Measurements from ENCODE around the gene RALY. TPM values are rescaled to one million over a fixed set of nuclear protein-coding genes. Genes with fewer than 3 reads are reported as not detected.

The RALY gene
- total and polyA plus RNA-seq, 2 of the 4 experiments (the other 2 are of a cell fraction) = 46.2 to 115 TPM

DNA sequence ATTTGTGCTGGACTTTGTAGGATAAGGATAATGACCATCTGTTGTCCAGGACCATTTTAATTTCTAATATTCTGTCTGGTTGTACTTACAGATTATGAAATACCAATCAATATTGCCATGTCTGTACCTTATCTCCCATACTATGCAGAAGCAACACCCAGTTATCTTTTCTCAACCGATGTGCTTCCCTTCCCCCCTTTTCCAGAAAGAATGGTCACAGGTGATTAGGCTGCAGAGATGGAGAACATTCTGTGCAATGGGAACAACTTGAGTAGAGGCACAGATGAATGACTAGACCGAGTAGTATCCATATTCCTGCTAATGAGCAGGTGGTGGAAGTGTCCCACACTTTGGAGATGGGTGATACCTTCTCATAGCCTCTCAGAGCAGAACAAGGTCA, 10.5 kb downstream of the RALY start:
- peaks cover 26 to 80% of the 10 kb centered on the region in 2 experiments for H3K79me1 ChIP-seq (ENCODE audit: low read depth in 1 of 2, low read length in 2 of 2)
- no peak overlapping the region for H3K14ac ChIP-seq (replicated peaks; ENCODE audit: low read depth, low read length)
- peaks cover 33% of the 10 kb centered on the region for H3K9me1 ChIP-seq (ENCODE audit: insufficient read depth, low read length)
- H3K18ac ChIP-seq (ENCODE audit: low read depth, low read length) = no peak overlapping the region
- H4K91ac ChIP-seq (ENCODE audit: insufficient read depth, low read depth, low read length) = no peak overlapping the region
- H3K36me3 ChIP-seq (ENCODE audit: control insufficient read depth, insufficient read depth, low read length) = peaks cover 3% of the 10 kb centered on the region
- peaks cover 89% of the 10 kb centered on the region for H4K20me1 ChIP-seq (ENCODE audit: insufficient read depth, low read length)
- no peak overlapping the region for H4K5ac ChIP-seq (ENCODE audit: low read depth, low read length)
- TF ChIP-seq, protein P1, sequence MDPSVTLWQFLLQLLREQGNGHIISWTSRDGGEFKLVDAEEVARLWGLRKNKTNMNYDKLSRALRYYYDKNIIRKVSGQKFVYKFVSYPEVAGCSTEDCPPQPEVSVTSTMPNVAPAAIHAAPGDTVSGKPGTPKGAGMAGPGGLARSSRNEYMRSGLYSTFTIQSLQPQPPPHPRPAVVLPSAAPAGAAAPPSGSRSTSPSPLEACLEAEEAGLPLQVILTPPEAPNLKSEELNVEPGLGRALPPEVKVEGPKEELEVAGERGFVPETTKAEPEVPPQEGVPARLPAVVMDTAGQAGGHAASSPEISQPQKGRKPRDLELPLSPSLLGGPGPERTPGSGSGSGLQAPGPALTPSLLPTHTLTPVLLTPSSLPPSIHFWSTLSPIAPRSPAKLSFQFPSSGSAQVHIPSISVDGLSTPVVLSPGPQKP (IDR thresholded peaks at IDR 0.05; ENCODE audit: borderline replicate concordance, low read depth, low read length) = no peak
- TF ChIP-seq CHD1 (IDR thresholded peaks at IDR 0.05; ENCODE audit: low read depth, low read length) (no peak), FOS (IDR thresholded peaks at IDR 0.05; ENCODE audit: low read depth, low read length) (no peak), NFE2L2 (IDR thresholded peaks at IDR 0.05; ENCODE audit: low read depth, low read length) (no peak), RCOR1 (IDR thresholded peaks at IDR 0.05; ENCODE audit: insufficient replicate concordance, low read length) (no peak), MAFK (IDR thresholded peaks at IDR 0.05; ENCODE audit: low read depth, low read length) (no peak), SMC3 (IDR thresholded peaks at IDR 0.05; ENCODE audit: low read depth, low read length) (no peak), BHLHE40 (IDR thresholded peaks at IDR 0.05; ENCODE audit: low read depth, low read length) (no peak), RFX5 (IDR thresholded peaks at IDR 0.05; ENCODE audit: low read depth, low read length) (no peak), POLR2A (IDR thresholded peaks at IDR 0.05; ENCODE audit: low read depth, low read length) (no peak), CEBPB (IDR thresholded peaks at IDR 0.05; ENCODE audit: low read depth, low read length) (no peak)
- TF ChIP-seq, protein P2, sequence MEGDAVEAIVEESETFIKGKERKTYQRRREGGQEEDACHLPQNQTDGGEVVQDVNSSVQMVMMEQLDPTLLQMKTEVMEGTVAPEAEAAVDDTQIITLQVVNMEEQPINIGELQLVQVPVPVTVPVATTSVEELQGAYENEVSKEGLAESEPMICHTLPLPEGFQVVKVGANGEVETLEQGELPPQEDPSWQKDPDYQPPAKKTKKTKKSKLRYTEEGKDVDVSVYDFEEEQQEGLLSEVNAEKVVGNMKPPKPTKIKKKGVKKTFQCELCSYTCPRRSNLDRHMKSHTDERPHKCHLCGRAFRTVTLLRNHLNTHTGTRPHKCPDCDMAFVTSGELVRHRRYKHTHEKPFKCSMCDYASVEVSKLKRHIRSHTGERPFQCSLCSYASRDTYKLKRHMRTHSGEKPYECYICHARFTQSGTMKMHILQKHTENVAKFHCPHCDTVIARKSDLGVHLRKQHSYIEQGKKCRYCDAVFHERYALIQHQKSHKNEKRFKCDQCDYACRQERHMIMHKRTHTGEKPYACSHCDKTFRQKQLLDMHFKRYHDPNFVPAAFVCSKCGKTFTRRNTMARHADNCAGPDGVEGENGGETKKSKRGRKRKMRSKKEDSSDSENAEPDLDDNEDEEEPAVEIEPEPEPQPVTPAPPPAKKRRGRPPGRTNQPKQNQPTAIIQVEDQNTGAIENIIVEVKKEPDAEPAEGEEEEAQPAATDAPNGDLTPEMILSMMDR (conservative IDR thresholded peaks at IDR 0.05; ENCODE audit: low read depth, low read length) = no peak
- in situ Hi-C loops (cut with MboI; ENCODE audit: low sequenced_read_pairs) (no loop called here), intact Hi-C loops (cut with micrococcal nuclease) (no loop called here), dilution Hi-C loops (cut with HindIII; ENCODE audit: low sequenced_read_pairs, unreplicated experiment) (no loop called here)
- H3K9ac ChIP-seq (ENCODE audit: low read depth, low read length) = no peak overlapping the region
- no peak overlapping the region for H2BK5ac ChIP-seq (ENCODE audit: low read depth, low read length, poor library complexity, severe bottlenecking)
- no TSS peak for BruUV-seq (replicated peaks)
- no peak overlapping the region for H3K4me2 ChIP-seq (ENCODE audit: low read depth, low read length)
- H3K4ac ChIP-seq (ENCODE audit: low read depth, low read length) = 0 out of 2 replicates have a peak overlapping the region, but pooled peaks have one; percentile 29
- peaks cover 22% of the 10 kb centered on the region for H3K4me1 ChIP-seq (ENCODE audit: control insufficient read depth, insufficient read depth, low read length)
- H3K23ac ChIP-seq (ENCODE audit: low read depth, low read length) = peak overlapping the region; percentile 38; the same call in 1 of the 2 replicates
- no peak overlapping the region for H2BK120ac ChIP-seq (ENCODE audit: low read depth, low read length)
- DNase-seq (no peak), ATAC-seq (ENCODE audit: low read depth) (no peak)
- no peak overlapping the region for H2AK9ac ChIP-seq (replicated peaks; ENCODE audit: low read depth, low read length, poor library complexity)
- no peak overlapping the region for H4K8ac ChIP-seq (ENCODE audit: low read depth in 2 of 2, low read length in 2 of 2)
- no peaks in the 10 kb centered on the region for H3K9me3 ChIP-seq (ENCODE audit: control insufficient read depth, insufficient read depth, low read length)
- no peak overlapping the region for H2BK15ac ChIP-seq (ENCODE audit: low read depth, low read length)
- no peak overlapping the region for H2AFZ ChIP-seq (replicated peaks; ENCODE audit: low read length, poor library complexity)
- POLR2A ChIA-PET (ENCODE audit: unreplicated experiment) = no interaction called here
- no peak overlapping the region for H3K27ac ChIP-seq (ENCODE audit: insufficient read depth, low read length)
- CTCF ChIA-PET = no interaction called here
- H3K27me3 ChIP-seq (ENCODE audit: control insufficient read depth, insufficient read depth, low read length) = no peaks in the 10 kb centered on the region
- H3K4me3 ChIP-seq (ENCODE audit: insufficient read depth, low read depth, low read length) = no peak overlapping the region
- no peak overlapping the region for H2AK5ac ChIP-seq (ENCODE audit: low read depth, low read length)
- no peak overlapping the region for H3K56ac ChIP-seq (ENCODE audit: extremely low read depth, insufficient read depth, low read length)
- no CpG with 5 or more reads among the region's 2 CpGs for WGBS, 2 experiments (ENCODE audit: extremely low coverage in 2 of 2, insufficient read length in 1 of 2)
- H2BK20ac ChIP-seq (ENCODE audit: low read depth, low read length) = no peak overlapping the region

Measured in IMR-90 (cell line).